ENCODE measurements around the gene DYSF.

DYSF gene

DNA sequence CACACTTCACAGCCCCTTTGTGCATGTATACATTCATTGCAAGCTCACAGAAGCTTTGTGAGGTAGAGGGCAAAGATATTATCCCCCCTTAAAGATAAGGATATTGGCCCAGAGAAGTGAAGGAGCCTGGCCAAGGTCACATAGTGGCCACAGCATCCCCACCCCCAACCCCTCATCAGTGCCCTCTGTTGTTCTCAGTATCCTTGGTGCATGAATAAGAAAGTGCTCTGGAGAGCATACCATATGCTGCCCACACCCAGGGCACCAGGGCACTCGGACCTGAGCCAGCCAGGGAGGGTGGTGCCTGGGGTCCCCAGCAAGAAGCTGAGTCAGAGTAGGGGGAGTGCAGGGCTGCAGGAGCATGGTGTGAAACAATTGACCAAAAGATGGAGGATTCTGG lies 3.3 kb downstream of the DYSF start:
- Histone ChIP-seq H3K4me2 (ENCODE audit: low read depth, low read length, poor library complexity, severe bottlenecking) (no peak overlapping the region), H2AFZ (ENCODE audit: low read length) (peak overlapping the region; percentile 86), H3K27me3 (ENCODE audit: insufficient read depth, low read length, poor library complexity, severe bottlenecking) (no peaks in the 10 kb centered on the region), H3K9ac (ENCODE audit: low read depth, low read length, poor library complexity, severe bottlenecking) (peak overlapping the region; percentile 57), H4K20me1 (ENCODE audit: insufficient read depth, low read length, poor library complexity, severe bottlenecking) (no peaks in the 10 kb centered on the region), H3K4me3 (ENCODE audit: low read length, poor library complexity, severe bottlenecking) (no peak overlapping the region), H3K4me1 (ENCODE audit: insufficient read depth, low read length, poor library complexity, severe bottlenecking) (peaks cover 59% of the 10 kb centered on the region), H3K9me2 (replicated peaks; ENCODE audit: low read depth, low read length) (no peaks in the 10 kb centered on the region), H3K9me3 (ENCODE audit: insufficient read depth, low read depth, low read length) (no peaks in the 10 kb centered on the region), H3K79me2 (ENCODE audit: insufficient read depth, low read length) (no peaks in the 10 kb centered on the region), H3F3A (ENCODE audit: low read depth) (0 out of 2 replicates have a peak, but pooled peaks cover 2% of the 10 kb centered on the region), H3K36me3 (ENCODE audit: insufficient read depth, low read length) (no peaks in the 10 kb centered on the region)
- no peak for TF ChIP-seq EZH2phosphoT487 (IDR thresholded peaks at IDR 0.05; ENCODE audit: borderline replicate concordance)
- TF ChIP-seq, protein P1, sequence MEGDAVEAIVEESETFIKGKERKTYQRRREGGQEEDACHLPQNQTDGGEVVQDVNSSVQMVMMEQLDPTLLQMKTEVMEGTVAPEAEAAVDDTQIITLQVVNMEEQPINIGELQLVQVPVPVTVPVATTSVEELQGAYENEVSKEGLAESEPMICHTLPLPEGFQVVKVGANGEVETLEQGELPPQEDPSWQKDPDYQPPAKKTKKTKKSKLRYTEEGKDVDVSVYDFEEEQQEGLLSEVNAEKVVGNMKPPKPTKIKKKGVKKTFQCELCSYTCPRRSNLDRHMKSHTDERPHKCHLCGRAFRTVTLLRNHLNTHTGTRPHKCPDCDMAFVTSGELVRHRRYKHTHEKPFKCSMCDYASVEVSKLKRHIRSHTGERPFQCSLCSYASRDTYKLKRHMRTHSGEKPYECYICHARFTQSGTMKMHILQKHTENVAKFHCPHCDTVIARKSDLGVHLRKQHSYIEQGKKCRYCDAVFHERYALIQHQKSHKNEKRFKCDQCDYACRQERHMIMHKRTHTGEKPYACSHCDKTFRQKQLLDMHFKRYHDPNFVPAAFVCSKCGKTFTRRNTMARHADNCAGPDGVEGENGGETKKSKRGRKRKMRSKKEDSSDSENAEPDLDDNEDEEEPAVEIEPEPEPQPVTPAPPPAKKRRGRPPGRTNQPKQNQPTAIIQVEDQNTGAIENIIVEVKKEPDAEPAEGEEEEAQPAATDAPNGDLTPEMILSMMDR (conservative IDR thresholded peaks at IDR 0.05; ENCODE audit: low read length), result no peak

DNA sequence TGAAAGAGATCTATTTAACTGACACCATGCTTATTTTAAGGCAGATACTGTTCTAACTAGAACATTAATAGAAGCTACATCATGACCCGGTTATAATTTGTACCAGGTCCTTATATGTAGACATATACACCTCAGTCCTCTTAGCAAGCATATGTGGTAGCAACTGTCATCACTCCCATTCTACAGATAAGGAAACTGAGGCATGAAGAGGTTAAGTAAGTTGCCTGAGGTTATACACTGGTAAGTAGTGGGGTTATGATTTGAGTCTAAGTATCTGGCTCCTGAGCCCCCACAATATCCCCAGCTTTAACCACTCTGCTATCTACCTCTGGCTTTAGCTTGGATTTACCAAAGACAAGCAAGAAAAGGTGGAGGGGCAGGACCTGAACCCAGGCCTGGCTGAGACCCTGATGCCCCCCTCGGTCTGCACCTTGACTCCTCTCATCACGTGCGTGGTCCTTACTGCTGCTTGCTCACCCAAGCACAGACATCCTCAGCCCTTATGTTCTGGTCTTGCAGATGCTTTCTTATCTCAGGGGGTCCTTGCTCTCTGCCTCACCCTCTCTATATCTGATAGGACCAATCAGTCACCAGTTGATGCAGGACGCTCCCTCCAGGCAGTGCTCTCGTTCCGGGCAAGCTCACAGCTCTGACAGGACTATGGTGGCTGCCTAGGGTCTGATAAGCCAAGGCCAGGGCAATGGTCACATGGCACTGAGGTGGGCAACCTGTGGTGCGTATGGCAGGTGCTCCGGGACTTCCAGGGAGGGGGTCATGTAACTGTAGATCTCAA lies 4.0 kb downstream of the DYSF start:
- no peaks in the 10 kb centered on the region for H4K20me1 ChIP-seq (ENCODE audit: insufficient read depth, low read length, poor library complexity, severe bottlenecking)

DNA sequence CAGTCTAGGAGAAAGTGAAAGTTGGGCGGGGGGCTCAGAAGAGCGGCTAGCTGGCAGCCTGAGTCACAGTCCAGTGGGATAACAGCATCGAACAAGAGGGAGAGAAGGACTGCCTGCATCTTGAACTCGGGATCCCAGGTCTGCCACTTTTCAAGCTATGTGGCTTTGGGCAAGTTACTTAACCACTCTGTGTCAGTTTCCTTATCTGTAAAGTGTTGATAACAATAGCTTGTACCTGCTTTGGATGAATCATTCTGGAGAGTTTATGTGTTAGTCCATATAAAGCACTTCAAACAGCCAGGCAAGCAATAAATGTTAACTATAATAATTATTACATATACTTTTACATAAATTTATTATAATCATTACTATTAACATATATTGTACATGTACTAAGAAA lies 4.6 kb downstream of the DYSF start:
- Histone ChIP-seq H3K4me1 (ENCODE audit: insufficient read depth, low read length, poor library complexity, severe bottlenecking) (peaks cover 48% of the 10 kb centered on the region), H3K9me2 (replicated peaks; ENCODE audit: low read depth, low read length) (no peaks in the 10 kb centered on the region), H3K27me3 (ENCODE audit: insufficient read depth, low read length, poor library complexity, severe bottlenecking) (no peaks in the 10 kb centered on the region), H3K4me2 (ENCODE audit: low read depth, low read length, poor library complexity, severe bottlenecking) (no peak overlapping the region), H4K20me1 (ENCODE audit: insufficient read depth, low read length, poor library complexity, severe bottlenecking) (no peaks in the 10 kb centered on the region), H3K4me3 (ENCODE audit: low read length, poor library complexity, severe bottlenecking) (no peak overlapping the region), H3K36me3 (ENCODE audit: insufficient read depth, low read length) (no peaks in the 10 kb centered on the region), H3K9me3 (ENCODE audit: insufficient read depth, low read depth, low read length) (peaks cover 6% of the 10 kb centered on the region; the same call in 1 of the 2 replicates), H2AFZ (ENCODE audit: low read length) (no peak overlapping the region), H3K9ac (ENCODE audit: low read depth, low read length, poor library complexity, severe bottlenecking) (no peak overlapping the region), H3K79me2 (ENCODE audit: insufficient read depth, low read length) (no peaks in the 10 kb centered on the region), H3F3A (ENCODE audit: low read depth) (no peaks in the 10 kb centered on the region)
- TF ChIP-seq, protein P1 (conservative IDR thresholded peaks at IDR 0.05; ENCODE audit: low read length), result no peak
- no peak for TF ChIP-seq EZH2phosphoT487 (IDR thresholded peaks at IDR 0.05; ENCODE audit: borderline replicate concordance)

More for the DNA sequence above, 4.0 kb downstream of the DYSF start:
- Histone ChIP-seq H3K27me3 (ENCODE audit: insufficient read depth, low read length, poor library complexity, severe bottlenecking) (no peaks in the 10 kb centered on the region), H3K79me2 (ENCODE audit: insufficient read depth, low read length) (no peaks in the 10 kb centered on the region), H3K9me3 (ENCODE audit: insufficient read depth, low read depth, low read length) (peaks cover 1% of the 10 kb centered on the region; the same call in 1 of the 2 replicates), H3K36me3 (ENCODE audit: insufficient read depth, low read length) (no peaks in the 10 kb centered on the region), H2AFZ (ENCODE audit: low read length) (no peak overlapping the region), H3F3A (ENCODE audit: low read depth) (0 out of 2 replicates have a peak, but pooled peaks cover 1% of the 10 kb centered on the region), H3K9me2 (replicated peaks; ENCODE audit: low read depth, low read length) (no peaks in the 10 kb centered on the region), H3K9ac (ENCODE audit: low read depth, low read length, poor library complexity, severe bottlenecking) (no peak overlapping the region), H3K4me3 (ENCODE audit: low read length, poor library complexity, severe bottlenecking) (no peak overlapping the region), H3K4me2 (ENCODE audit: low read depth, low read length, poor library complexity, severe bottlenecking) (no peak overlapping the region), H3K4me1 (ENCODE audit: insufficient read depth, low read length, poor library complexity, severe bottlenecking) (peaks cover 52% of the 10 kb centered on the region)
- TF ChIP-seq EZH2phosphoT487 (IDR thresholded peaks at IDR 0.05; ENCODE audit: borderline replicate concordance), result no peak
- TF ChIP-seq, protein P1 (conservative IDR thresholded peaks at IDR 0.05; ENCODE audit: low read length), result no peak
